Activated CD8-positive, alpha-beta T cell treated with anti-CD3 and anti-CD28 coated beads for 36 hours (primary cell): ENCODE results near the gene RASSF4. TPM values are rescaled to one million over a fixed set of nuclear protein-coding genes. Genes with fewer than 3 reads are reported as not detected.

Experiments used
- ATAC-seq: fragments of 200-7000 bp; cut with Tn5 transposase; one replicate; pipeline ENCODE4 v1.10.0; 2021; ENCODE audit warnings: mild to moderate bottlenecking, moderate library complexity
- CTCF ChIA-PET: fragments of 350-600 bp; sonication (Branson Sonifier 250); formaldehyde crosslinking; loops from one replicate; lab custom pipeline; 2021; ENCODE audit warnings: antibody characterized with exemption; lab: Charles Lee
- POLR2A ChIA-PET: fragments of 350-600 bp; sonication (Branson Sonifier 250); formaldehyde crosslinking; loops from one replicate; lab custom pipeline; 2021; ENCODE audit warnings: antibody characterized with exemption; lab: Charles Lee
- DNase-seq: peaks from one replicate; pipeline ENCODE4 v3.0.0-alpha.2; 2020
- H3K27ac Mint-ChIP-seq: one replicate; pipeline ENCODE4 v1.8.0; 2021; ENCODE audit warnings: mild to moderate bottlenecking, mixed read lengths
- H3K27me3 Mint-ChIP-seq: one replicate; pipeline ENCODE4 v1.8.0; 2021; ENCODE audit warnings: mixed read lengths
- H3K36me3 Mint-ChIP-seq: one replicate; pipeline ENCODE4 v1.8.0; 2021; ENCODE audit warnings: low read depth, mixed read lengths
- H3K4me1 Mint-ChIP-seq: one replicate; pipeline ENCODE4 v1.8.0; 2021; ENCODE audit warnings: low read depth, mixed read lengths
- H3K4me3 Mint-ChIP-seq: one replicate; pipeline ENCODE4 v1.8.0; 2021; ENCODE audit warnings: mild to moderate bottlenecking, moderate library complexity, mixed read lengths
- H3K9me3 Mint-ChIP-seq: one replicate; pipeline ENCODE4 v1.8.0; 2021; ENCODE audit warnings: mixed read lengths
- CTCF ChIP-seq: fragments of 200-600 bp; IDR thresholded peaks from one replicate; pipeline ENCODE4 v1.8.0; 2022; ENCODE audit warnings: antibody characterized with exemption, mild to moderate bottlenecking
- intact Hi-C: fragments of 100-400 bp; cut with micrococcal nuclease; formaldehyde crosslinking; loops from one replicate; pipeline ENCODE4 v1.10.0; 2022
- total RNA-seq, 2 experiments: library from RNA; stranded (reverse); gene quantifications; one replicate each; pipeline ENCODE4 v1.2.3, GENCODE V29; 2021

RASSF4 gene
- total RNA-seq, 2 experiments from 2014 or later = 1.8 to 1.9 TPM

- H3K36me3 Mint-ChIP-seq = no peaks in the 10 kb centered on the region
- peaks cover 5% of the 10 kb centered on the region for H3K9me3 Mint-ChIP-seq
Observed at GRCh38 chr10:44949915-44950314, 9.7 kb upstream of the RASSF4 start.

GRCh38 chr10:44950326-44951225 lies 9.0 kb upstream of the RASSF4 start:
- no peak overlapping the region for H3K27ac Mint-ChIP-seq
- no peaks in the 10 kb centered on the region for H3K36me3 Mint-ChIP-seq
- intact Hi-C loops = no loop called here
- CTCF ChIA-PET = interaction anchor here (1.1 to 1.7 kb wide), 2 partner anchors 11 to 18 kb away, joined by 3 to 7 read pairs; no protein-coding TSS in a partner anchor
- H3K4me3 Mint-ChIP-seq = no peak overlapping the region
- H3K4me1 Mint-ChIP-seq = peaks cover 4% of the 10 kb centered on the region
- no peak for ATAC-seq
- H3K27me3 Mint-ChIP-seq = no peaks in the 10 kb centered on the region
- no peak for DNase-seq
- TF ChIP-seq CTCF = no peak
- POLR2A ChIA-PET = interaction anchor here (1.3 kb wide), 1 partner anchor 17 kb away, joined by 3 read pairs; no protein-coding TSS in a partner anchor
- H3K9me3 Mint-ChIP-seq = no peaks in the 10 kb centered on the region

More at GRCh38 chr10:44949915-44950314, 9.7 kb upstream of the RASSF4 start:
- H3K27me3 Mint-ChIP-seq = peaks cover 2% of the 10 kb centered on the region
- peaks cover 4% of the 10 kb centered on the region for H3K4me1 Mint-ChIP-seq
- no peak overlapping the region for H3K27ac Mint-ChIP-seq
- no peak overlapping the region for H3K4me3 Mint-ChIP-seq
- CTCF ChIA-PET = interaction anchor here (1.1 to 1.7 kb wide), 2 partner anchors 11 to 17 kb away, joined by 3 to 7 read pairs; no protein-coding TSS in a partner anchor
- intact Hi-C loops = no loop called here
- ATAC-seq (no peak), DNase-seq (no peak)
- no peak for TF ChIP-seq CTCF
- POLR2A ChIA-PET = interaction anchor here (1.1 to 1.3 kb wide), 2 partner anchors 18 to 23 kb away, joined by 3 read pairs; no protein-coding TSS in a partner anchor

GRCh38 chr10:44951576-44952226 lies 7.9 kb upstream of the RASSF4 start:
- ChIA-PET CTCF (no interaction called here), POLR2A (no interaction called here)
- H3K4me3 Mint-ChIP-seq = no peak overlapping the region
- no peak overlapping the region for H3K27ac Mint-ChIP-seq
- H3K4me1 Mint-ChIP-seq = peaks cover 4% of the 10 kb centered on the region
- peaks cover 5% of the 10 kb centered on the region for H3K36me3 Mint-ChIP-seq
- DNase-seq = no peak
- no peak for ATAC-seq
- TF ChIP-seq CTCF = no peak
- no peaks in the 10 kb centered on the region for H3K9me3 Mint-ChIP-seq
- intact Hi-C loops = no loop called here
- no peaks in the 10 kb centered on the region for H3K27me3 Mint-ChIP-seq

- H3K9me3 Mint-ChIP-seq = no peaks in the 10 kb centered on the region
- no peak for TF ChIP-seq CTCF
- peaks cover 8% of the 10 kb centered on the region for H3K36me3 Mint-ChIP-seq
- CTCF ChIA-PET = interaction anchor here (0.9 to 2.5 kb wide), 3 partner anchors 15 to 20 kb away, joined by 3 to 12 read pairs (median 9); no protein-coding TSS in a partner anchor
- H3K4me3 Mint-ChIP-seq = no peak overlapping the region
- no peak overlapping the region for H3K27ac Mint-ChIP-seq
- peaks cover 3% of the 10 kb centered on the region for H3K4me1 Mint-ChIP-seq
- ATAC-seq (no peak), DNase-seq (no peak)
- intact Hi-C loops = no loop called here
- POLR2A ChIA-PET = no interaction called here
- no peaks in the 10 kb centered on the region for H3K27me3 Mint-ChIP-seq
Observed at GRCh38 chr10:44952779-44953231, 6.8 kb upstream of the RASSF4 start.
